ELR (cell line): ENCODE results near the gene EBPL.
"Not testable (repeated sequence)": the region's sequence is repeated elsewhere in the genome, so short reads cannot be mapped to it uniquely, and the experiment has no call there.

Experiments
- DNase-seq: peaks from one replicate; pipeline ENCODE4 v3.0.0-alpha.2; 2015; ENCODE audit warnings: low read depth

The EBPL gene

DNA sequence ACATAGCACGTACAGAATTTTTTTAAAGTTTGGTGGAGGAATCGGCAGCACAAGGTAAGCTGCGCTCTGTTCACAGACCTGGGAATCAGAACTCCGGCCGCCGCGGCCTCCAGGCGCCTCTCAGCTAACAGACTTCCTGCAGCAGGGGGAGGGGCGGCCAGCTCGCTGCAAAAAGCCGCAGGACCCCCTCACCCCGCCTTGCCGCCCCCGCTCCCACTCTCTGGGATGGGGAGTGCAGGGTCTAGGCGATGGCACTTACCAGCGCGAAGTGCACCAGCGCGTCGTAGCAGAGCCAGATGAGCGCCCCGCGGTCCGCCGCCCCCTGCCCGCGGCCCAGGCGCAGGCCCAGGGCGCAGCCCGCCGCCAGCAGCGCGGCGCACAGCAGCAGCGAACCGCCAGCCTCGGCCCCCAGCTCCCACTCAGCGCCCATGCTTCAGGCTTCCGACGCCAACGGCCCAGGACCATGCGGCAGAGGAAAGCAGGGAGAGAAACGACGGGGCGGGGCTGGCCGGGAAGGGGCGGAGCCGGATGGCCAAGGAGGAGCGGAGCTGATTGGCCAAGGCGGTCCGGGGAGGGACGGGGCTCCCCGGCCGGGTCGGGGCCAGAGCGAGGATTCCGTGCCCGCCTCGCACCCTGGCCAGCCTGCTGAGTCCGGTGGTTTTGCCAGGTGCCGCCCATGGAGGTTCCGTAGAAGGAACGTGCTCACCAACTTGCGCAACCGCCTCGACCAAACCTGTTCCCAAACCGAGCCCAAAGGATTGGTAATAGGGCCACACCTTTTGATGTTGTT lies at the start of gene EBPL:
EBPL (minus strand) TSS at position 492 of the 790 bp plus-strand sequence; CDS start at position 430, 62 bp downstream.
- peak; percentile 93 for DNase-seq

DNA sequence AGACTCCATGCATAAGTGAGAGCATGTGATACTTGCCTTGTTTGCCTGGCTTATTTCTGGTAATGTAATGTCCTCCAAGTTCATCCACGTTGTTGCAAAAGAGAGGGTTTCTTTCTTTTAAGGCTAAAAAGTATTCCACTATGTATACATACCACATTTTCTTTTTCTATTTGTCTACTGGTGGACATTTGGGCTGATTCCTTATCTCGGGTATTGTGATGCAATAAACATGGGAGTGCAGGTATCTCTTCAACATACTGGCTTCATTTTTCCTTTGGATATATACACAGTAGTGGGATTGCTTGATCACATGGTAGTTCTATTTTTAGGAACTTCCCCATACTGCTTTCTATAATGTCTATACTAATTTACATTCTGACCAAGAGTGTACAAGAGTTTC lies 49.6 kb upstream of the EBPL start:
- DNase-seq, result no peak

DNA sequence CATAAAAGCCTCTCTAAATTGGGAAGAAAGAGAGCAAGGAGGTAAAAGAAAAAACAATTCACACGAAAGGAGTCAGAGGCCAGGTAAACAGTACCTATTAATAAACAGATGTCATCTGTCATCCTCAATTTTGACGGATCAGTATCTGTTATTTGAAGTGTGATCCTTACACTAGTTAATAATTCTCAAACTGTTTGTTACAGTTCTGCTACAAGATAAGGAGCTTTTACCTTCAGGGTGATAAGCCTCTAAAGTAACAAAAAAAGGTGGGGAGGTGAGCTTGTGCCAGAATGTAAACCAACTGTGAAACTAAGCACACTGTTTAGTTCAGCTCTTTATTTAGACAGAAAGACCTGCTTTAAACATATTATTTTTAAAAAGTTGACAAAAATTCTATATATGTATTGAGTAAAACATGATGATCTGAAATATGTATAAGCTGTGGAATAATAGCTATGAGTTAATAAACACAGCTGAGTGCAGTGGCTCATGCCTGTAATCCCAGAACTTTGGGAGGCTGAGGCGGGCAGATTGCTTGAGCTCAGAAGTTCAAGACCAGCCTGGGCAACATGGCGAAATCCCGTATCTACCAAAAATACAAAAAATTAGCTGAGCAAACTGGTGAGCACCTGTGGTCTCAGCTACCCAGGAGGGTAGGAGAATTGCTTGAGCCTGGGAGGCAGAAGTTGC lies 48.4 kb upstream of the EBPL start:
- no peak for DNase-seq

DNA sequence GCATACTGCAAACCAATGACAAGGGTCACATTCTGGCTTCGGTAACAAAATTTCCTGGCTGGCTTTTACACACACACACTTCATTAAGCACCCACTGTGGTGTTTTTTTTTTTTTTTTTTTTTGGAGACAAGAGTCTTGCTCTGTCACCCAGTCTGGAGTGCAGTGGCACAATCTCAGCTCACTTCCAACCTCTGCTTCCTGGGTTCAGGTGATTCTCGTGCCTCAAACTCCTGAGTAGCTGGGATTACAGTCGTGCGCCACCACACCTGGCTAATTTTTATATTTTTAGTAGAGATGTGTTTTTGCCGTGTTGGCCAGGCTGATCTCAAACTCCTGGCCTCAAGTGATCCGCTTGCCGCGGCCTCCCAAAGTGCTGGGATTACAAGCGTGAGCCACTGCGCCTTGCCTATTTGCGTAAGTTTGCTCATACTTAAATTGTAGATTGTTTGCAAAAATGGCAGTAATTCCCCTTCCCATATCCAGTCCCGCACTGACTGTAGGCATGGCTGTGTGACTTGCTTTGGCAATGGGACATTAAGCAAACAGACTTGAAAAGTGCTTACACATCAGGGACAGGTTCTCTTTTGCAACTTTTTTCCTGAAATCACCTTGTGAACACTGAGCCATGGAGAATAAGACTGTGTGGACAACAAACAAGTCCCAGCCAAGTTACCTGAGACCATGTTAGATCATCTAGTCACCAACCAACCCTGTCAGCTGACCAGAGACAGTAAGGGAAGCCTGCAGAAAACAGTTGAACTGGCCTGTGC lies 42.1 kb upstream of the EBPL start:
- peak; percentile 3 for DNase-seq

DNA sequence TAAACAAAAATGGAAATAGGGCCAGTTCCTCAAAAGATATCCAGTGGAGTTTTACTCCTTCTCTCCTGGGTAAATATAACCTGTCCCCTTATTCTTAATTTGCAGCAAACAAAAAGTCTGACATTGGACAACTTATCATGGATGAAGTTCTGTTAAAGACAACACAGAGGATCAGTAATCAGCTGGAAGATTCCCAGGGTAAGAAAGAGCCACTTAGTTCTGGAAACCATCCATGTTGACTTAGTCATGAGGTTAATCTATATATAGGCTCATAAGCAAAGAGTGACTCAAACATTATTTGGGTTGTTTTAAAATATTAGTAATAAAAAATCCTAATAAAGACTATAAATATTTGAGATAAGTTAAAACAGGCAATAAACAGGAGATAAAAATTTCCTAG lies 40.5 kb upstream of the EBPL start:
- DNase-seq, result peak; percentile 77

DNA sequence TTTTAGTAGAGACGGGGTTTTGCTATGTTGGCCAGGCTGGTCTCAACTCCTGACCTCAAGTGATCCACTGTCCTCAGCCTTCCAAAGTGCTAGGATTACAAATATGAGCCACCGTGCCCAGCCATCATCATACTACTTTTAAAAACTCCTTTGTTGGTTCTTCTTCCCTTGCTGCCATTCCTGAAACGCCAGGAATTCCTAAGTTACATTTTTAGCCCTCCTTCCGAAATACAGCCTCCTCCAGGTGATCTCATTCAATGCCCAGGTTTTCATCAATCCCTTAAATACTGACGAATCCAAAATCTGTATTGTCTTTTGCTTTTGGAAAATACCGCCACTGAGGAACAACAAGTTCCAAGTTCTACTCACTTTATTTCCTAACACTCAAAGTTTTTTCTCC lies 25.3 kb upstream of the EBPL start:
- DNase-seq, result no peak

DNA sequence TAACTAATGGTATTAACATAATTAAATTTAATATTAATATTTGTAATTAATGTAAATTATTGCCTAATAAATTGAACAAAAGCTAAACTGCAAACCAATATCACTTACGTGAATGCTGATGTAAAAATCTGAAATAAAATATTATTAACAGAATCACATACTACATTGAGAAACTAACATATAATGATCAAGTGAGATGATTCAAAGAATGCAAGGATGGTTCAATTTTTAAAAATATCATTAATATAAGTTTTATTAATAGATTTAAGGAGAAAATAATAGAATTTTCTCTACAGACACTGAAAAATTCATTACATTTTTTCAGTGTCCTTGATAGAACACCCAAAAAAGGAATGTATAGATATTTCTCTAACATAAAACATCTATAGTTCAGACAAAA lies 23.5 kb upstream of the EBPL start:
- DNase-seq, result no peak

DNA sequence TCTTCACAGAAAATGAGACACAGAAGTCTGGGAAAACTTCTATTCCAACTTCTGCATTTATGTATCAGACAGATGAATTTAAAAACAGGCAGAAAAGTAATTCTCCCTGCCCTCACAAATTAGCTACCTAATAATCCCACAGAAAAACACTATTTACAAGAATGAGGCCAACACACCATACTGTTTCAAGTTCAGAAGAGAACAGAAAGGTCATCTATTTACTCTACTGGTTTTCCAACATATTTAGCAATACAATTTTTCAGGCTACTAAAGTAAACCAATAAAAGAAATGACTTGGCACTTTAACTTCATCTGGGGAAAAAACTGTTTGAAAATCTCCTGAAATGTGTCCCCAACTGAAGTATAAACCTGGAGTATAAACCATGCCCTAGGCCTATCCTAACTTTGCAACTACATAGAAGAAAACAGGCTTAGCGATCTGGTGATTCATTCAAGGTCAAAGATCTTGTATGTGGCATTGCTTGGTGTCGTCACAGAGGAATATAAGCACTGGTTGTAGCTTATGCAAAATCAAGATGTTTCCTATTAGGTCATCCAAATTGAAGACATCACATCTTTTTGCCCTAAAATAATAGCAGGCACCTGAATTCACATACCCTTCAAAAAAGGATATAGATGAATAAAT lies 20.1 kb upstream of the EBPL start:
- peak; percentile 85 for DNase-seq

DNA sequence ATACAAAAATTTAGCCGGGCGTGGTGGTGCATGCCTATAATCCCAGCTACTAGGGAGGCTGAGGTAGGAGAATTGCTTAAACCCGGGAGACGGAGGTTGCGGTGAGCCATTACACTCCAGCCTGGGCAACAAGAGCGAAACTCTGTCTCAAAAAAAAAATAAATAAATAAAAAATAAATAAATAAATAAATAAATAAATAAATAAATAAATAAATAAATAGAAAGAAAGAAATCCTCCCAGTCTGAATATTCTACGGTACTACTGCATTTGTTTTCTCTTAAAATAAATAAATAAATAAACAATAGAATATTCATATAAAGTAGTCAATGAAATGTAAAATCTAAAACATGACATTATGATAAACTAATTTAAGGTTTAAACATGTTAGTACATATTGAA lies 13.0 kb upstream of the EBPL start:
- DNase-seq, result not testable (repeated sequence)

DNA sequence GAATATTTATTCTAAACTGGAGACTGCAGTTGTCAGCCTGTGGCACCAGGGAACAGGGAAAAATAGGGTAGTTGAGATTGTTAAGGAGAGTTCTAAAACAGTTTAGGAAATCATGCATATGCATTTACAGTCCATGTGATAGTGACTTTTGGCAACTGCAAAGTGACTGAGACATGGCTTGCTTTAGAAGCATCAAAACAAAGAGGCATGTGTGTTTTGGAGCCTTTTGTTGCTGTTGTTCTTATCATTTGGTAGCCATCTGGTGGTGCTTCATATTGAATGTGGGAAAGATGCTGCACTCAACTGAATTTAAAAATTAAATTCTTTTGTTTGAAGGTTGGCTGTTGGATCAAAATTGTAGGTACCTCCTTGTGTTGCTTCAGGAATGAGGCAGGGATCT lies 10.2 kb upstream of the EBPL start:
- no peak for DNase-seq

DNA sequence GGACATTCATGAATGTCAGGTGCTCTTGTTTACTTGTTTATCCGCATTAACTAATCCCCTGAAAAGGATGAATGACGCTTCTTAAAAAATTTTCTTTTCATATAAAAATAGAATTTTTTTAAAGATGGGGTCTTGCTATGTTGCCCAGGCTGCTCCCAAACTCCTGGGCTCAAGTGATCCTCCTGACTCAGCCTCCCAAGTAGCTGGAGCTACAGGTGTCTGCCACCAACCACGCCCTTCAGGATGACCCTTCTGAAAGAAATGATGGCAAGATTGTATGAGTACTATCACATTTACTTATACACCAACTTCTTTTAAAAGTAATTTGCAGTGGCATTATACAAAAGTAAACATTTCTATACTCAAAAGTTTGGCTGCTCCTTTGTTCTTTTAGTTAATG lies 6.2 kb upstream of the EBPL start:
- DNase-seq, result no peak

DNA sequence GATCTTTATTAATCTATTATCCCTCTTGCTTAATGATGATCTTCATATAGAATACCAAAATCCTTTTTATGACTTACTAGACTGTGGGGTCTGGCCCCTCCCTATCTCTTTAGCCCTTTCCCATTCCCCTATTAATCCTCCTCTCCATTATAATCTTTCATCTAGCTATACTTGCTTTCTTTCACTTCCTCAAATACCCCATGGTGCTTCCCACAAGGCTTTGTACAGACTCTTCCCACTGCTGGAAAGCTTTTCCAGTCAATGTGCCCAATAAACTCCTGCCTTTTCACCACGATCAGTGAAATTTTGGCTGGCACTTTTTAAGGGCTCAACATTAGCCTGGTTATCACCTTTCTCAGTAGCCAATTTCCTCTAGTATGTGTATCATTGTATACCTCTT lies 3.2 kb upstream of the EBPL start:
- DNase-seq, result no peak

DNA sequence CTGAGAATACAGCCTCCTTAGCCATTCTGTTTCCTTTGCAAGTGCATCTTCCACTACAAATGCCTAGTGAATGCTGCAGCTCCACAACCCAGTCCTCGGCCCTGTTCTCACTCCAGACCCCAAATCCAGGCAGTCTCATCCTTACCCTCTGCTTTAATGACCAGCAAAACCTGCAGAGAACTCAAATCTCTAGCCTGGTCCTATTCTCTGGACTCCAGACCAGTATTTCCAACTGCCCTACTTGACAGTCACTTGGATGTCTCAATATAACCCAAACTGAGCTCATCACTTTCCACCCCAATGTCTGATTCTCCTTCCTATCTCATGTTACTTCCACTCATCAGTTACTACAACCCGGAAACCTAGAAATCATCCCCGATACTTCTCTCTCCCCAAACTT lies 2.6 kb upstream of the EBPL start:
- DNase-seq, result no peak

DNA sequence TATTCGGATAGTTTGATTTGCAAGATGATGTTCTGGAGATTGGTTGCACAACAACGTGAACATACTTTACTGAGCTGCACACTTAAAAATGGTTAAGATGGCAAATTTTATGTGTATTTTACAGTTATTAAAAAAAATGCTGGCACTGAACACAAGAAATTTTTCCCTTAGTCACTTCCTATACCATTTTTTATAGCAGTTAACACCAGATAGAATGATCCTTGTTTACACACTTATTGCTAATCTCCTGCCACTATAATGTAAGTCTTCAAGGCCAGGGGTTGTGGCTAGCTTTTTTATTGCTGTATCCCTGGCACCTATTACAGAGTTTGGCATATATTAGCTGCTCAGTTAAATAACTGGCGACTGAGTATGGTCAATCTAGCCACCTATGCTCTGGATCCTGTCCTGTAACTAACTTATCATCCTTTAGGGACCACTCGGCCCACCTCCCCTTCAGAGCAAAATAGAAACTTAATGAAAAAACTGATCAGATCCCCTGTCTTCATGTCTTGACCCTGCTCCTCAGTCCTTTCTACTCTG lies 2.0 kb upstream of the EBPL start:
- DNase-seq, result peak; percentile 42

DNA sequence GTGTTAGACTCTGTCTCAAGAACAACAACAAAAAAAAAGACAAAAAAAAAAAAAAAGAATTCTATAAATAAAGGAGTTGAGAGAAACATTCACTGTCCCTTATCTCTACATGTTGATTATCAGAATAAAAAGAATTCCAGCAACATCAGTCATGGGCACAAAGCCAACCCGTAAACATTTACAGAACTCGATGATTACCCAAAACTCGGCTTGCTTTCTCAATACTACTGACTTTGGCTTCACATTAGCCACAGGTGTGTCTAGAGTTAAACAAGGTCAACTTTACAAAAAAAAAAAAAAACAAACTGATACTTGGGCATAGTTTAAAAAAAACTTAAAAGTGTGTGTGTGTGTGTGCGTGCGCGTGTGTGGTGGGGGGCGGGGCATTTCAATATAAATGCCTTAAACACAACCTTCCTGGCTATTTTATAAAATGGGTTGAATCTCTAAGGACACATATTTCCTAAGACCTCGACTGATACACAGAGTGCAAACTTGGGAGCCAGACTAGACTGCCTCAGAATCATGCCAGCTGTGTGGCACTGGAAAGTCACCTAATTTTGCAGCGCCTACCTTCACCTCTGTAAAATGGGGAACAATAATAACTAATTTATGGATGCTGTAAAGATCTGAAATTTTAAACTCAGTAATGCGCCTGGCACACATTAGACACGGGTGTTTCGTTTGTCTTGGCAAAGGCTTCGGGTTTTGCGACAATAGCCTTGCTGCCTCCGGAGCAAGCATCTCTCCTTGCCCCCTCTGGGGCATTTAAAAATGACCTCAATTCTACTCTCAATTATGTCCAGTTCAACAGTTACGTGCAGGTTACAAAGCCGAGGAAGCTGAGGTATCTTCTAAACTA lies 922 bp downstream of the EBPL start:
- DNase-seq, result peak; percentile 61

DNA sequence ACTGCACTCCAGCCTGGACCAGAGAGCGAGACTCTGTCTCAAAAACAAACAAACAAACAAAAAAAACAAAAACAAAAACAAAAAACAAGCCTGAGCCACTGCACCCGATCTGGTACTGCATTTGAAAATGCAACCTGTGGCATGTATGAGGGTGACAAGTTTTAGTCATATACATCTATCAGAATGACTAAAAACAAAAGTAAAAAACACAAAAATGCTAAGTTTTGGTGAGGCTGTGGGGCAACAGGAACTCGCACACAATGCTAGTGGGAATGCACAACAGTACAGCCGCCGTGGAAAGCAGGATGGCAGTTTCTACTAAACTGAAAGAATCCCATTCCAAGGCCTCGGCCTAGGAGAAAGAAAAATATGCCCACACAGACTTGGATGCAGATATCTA lies 7.8 kb downstream of the EBPL start:
- DNase-seq, result no peak

DNA sequence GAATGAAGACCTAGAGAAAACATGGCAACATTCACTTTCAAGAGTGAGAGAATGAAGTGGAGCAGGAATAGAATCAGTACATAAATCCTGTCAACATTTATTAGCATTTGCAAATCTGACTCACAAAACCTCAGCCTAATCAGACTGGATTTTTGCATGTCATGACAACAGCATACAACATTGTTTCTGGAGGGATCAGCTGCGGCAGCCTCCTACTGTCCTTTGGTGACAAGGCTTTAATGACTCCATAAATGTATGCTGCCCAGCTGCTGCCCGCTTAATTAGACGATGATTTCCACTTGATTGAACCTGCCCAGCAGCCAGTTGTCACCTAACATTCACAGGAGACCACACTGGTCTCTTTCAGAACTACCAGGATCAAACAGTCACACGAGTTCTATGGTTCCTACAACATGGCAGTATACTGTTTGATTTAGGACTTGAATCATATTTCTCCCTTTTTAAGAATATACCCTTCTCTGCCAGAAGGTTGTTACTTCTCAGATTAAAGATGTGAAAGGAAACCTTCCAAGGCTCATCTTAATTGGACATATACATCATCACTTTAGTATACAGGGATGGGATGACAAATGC lies 9.3 kb downstream of the EBPL start:
- DNase-seq, result peak; percentile 50

DNA sequence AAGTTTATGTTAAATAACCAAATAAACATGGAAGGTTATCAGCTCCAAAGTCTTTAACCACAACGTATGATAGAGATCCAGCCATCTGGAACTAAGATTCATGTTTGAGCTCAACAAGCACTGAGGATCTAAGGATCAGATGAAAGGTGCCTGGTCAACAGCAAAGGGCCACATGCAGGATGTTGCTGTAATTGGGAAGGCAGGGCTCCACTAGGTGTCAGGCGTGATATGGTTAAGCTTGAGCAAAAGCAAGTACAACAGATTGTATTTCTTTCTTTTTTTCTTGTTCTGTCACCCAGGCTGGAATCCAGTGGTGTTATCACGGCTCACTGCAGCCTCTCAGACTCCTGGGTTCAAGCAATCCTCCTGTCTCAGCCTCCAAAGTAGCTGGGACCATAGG lies 12.0 kb downstream of the EBPL start:
- DNase-seq, result peak; percentile 21

DNA sequence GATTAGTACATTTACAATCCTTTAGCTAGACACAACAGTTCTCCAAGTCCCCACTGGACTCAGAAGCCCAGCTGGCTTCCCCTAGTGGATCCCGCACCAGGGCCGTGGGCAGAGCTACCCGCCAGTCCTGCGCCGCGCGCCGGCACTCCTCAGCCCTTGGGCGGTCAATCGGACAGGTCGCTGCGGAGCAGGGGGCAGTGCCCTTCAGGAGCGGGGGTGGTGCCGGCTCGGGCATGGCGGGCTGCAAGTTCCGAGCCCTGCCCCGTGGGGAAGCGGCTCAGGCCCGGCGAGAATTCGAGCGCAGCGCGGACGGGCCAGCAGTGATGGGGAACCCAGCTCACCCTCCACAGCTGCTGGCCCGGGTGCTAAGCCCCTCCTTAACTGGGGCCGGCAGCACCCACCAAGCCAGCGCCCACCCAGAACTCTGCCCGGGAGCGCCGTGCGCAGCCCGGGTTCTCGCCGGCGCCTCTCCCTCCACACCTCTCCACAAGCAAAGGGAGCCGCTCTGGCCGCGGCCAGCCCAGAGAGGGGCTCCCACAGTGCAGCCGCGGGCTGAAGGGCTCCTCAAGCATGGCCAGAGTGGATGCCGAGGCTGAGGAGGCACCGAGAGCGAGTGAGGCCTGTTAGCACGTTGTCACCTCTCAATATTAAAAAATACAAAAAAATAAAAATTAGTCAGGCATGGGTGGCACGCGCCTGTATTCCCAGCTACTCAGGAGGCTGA lies 12.9 kb downstream of the EBPL start:
- no peak for DNase-seq
